HUES64 (cell line): Measurements from ENCODE around the gene SHROOM2.
"Not testable (repeated sequence)": the region's sequence is repeated elsewhere in the genome, so short reads cannot be mapped to it uniquely, and the experiment has no call there.

Source experiments
- H3K27ac ChIP-seq: 2 replicates; pipeline ENCODE4 v1.7.0; 2013; ENCODE audit warnings: low read depth, low read length, inconsistent platforms
- H3K27me3 ChIP-seq: 2 replicates; pipeline ENCODE4 v1.6.1; 2013; ENCODE audit warnings: mild to moderate bottlenecking, low read length; ENCODE audit not compliant: insufficient read depth
- H3K36me3 ChIP-seq: 2 replicates; pipeline ENCODE4 v1.6.1; 2013; ENCODE audit warnings: mild to moderate bottlenecking, low read length; ENCODE audit not compliant: insufficient read depth
- H3K4me1 ChIP-seq: 2 replicates; pipeline ENCODE4 v1.6.1; 2013; ENCODE audit warnings: mild to moderate bottlenecking, low read length, moderate library complexity; ENCODE audit not compliant: insufficient read depth
- H3K4me3 ChIP-seq: 2 replicates; pipeline ENCODE4 v1.5.1; 2013; ENCODE audit warnings: mild to moderate bottlenecking, low read length, moderate library complexity
- H3K9ac ChIP-seq: 2 replicates; pipeline ENCODE4 v1.6.1; 2013; ENCODE audit warnings: mild to moderate bottlenecking, low read depth, low read length
- H3K9me3 ChIP-seq: 2 replicates; pipeline ENCODE4 v1.6.1; 2013; ENCODE audit warnings: low read depth, low read length; ENCODE audit not compliant: insufficient read depth
- WGBS: fragments of 150-250, 120-280 bp; methylation state at CpG from one replicate; pipeline ENCODE4 v1.1.7; 2013; ENCODE audit warnings: missing lambda C conversion rate; 5-methylcytosine and 5-hydroxymethylcytosine counted together

Gene SHROOM2

DNA sequence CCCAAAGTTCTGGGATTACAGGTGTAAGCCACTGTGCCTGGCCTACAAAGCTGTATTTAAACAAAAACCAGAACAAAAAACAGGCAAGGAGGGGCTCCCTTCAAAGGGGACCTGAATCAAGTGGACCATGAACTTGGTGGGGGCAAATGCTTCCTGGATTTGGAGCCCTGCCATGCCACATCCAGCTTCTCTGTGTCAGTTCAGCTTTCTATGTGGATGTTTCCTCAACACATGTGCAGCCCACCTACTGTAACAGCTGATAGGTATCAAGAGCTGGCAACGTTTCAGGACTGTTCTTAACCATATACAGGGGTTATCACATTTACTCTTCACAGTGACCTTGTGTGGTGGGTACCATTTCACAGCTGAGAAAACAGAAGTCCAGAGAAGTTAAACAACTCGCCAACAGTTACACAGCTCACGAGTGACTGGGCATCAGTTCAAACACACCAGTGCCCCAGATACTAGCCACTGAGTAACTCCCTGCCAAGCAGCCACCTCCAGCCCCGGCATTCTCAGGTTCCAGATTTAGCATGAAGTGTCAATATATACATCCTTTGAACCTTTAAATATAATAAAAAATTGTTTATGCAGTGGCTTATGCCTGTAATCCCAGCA, 28.1 kb upstream of the SHROOM2 start:
- Histone ChIP-seq H3K4me1 (no peaks in the 10 kb centered on the region), H3K36me3 (no peaks in the 10 kb centered on the region; the same call in 1 of the 2 replicates), H3K27ac (no peak overlapping the region), H3K9me3 (no peaks in the 10 kb centered on the region), H3K9ac (no peak overlapping the region), H3K4me3 (no peak overlapping the region), H3K27me3 (no peaks in the 10 kb centered on the region)
- WGBS = 94% methylated on average over 4 of the region's 4 CpGs

DNA sequence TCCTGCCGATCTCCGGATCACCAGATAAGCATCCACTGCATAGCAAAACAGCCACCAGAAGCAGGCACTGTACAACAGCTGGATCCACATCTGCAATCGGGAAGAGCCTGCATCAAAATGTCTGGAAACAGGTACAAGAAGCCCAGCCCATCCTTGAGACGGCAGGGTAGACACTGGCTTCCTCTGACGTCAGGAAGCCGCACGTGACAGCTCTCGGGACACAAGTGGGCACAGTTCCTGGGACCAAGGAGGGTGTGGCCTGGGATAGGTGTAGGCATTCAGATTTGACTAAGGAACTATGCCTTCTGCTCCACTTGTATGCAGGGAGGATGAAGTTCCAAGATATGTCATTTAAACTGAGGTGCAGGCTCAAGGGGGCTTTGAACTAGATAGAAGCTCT, 26.9 kb upstream of the SHROOM2 start:
- Histone ChIP-seq H3K4me1 (no peaks in the 10 kb centered on the region), H3K9me3 (no peaks in the 10 kb centered on the region), H3K36me3 (no peaks in the 10 kb centered on the region; the same call in 1 of the 2 replicates), H3K27ac (no peak overlapping the region), H3K27me3 (no peaks in the 10 kb centered on the region), H3K9ac (no peak overlapping the region), H3K4me3 (no peak overlapping the region)
- 89% methylated on average over 8 of the region's 8 CpGs for WGBS

DNA sequence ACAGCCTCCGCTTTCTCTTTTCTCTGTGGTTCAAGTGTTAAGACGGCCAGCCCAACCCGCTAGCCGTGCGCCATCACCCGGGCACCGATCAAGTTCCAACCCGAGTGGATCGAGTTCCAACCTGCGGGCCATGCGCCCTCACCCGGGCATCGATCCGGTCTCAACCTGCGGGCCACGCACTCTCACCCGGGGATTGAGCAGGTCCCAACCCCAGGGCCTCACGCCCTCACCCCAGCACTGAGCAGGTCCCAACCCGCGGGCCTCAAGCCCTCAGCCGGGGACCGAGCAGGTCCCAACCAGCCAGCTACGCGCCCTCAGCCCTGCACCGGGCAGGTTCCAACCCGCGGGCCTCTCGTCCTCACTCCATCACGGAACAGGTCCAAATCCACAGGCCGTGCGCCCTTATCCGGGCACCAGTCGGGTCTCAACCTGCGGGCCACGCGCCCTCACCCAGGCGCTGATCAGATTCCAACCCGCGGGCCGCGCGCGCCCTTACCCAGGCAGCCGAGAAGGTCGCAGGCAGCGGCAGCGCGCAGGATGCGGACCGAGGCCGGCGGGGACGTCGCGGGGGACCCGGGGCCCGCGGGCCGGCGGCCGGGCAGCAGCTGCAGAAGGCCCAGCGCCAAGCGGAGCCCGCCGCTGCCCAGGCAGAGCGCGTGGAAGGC, 21.0 kb upstream of the SHROOM2 start:
- H3K27ac ChIP-seq = no peak overlapping the region
- WGBS = 7% methylated on average over 67 of the region's 67 CpGs
- H3K4me1 ChIP-seq = peaks cover 4% of the 10 kb centered on the region; the same call in 1 of the 2 replicates
- H3K27me3 ChIP-seq = peaks cover 3% of the 10 kb centered on the region; the same call in 1 of the 2 replicates
- peak overlapping the region; percentile 64 for H3K4me3 ChIP-seq
- no peaks in the 10 kb centered on the region for H3K9me3 ChIP-seq
- no peaks in the 10 kb centered on the region for H3K36me3 ChIP-seq
- peak overlapping the region; percentile 79 for H3K9ac ChIP-seq

DNA sequence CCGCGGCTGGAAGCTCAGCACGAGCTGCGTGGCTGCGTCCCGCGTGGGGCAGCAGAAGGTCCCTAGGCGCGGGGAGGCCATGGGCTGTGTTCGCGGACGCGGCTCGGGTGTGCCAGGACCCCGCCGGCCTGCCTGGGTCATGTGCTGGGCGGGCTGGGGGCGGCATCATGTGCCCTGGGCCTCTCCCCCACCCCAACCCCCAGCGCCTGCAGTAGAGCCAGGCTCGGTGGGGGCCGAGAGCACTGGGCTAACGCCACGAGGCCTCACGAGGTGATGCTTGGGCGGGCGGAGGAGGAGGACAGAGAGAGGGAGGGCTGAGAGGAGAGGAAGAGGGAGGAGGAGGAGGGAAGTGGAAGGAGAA, 20.5 kb upstream of the SHROOM2 start, which contains the start of gene GPR143:
TSS of gene GPR143 (minus strand) at position 111 of the 361 bp plus-strand sequence. CDS start at position 81, 30 bp downstream.
- Histone ChIP-seq H3K4me3 (peak within 1 kb of the TSS; percentile 64), H3K9ac (peak within 1 kb of the TSS; percentile 79), H3K36me3 (no peaks in the 10 kb centered on the region), H3K4me1 (peaks cover 4% of the 10 kb centered on the region; the same call in 1 of the 2 replicates), H3K9me3 (no peaks in the 10 kb centered on the region), H3K27ac (no peak within 1 kb of the TSS), H3K27me3 (peaks cover 3% of the 10 kb centered on the region; the same call in 1 of the 2 replicates)
- 3% methylated on average over 25 of the region's 26 CpGs for WGBS

DNA sequence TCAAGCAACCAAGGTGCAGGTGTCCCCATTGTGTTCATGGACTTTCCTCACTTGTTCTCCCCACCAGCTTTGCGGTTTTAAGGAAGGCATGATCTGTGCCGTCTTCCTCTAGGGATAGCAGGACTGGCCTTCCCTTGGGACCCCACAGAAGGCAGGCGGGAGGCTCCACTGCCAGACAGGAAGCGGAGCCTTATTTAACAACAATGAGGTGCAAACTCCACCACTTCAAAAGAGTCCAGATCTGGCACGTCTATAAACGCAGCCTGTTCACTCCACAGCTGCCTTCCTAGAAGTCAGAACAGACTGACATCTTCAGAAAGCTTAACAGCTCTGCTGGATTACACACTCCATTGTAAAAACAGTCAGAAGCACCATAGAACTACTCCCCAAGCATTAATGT, 18.9 kb upstream of the SHROOM2 start:
- no peak overlapping the region for H3K27ac ChIP-seq
- H3K27me3 ChIP-seq = peaks cover 3% of the 10 kb centered on the region; the same call in 1 of the 2 replicates
- WGBS = 82% methylated on average over 6 of the region's 6 CpGs
- H3K36me3 ChIP-seq = no peaks in the 10 kb centered on the region
- H3K4me1 ChIP-seq = peaks cover 4% of the 10 kb centered on the region; the same call in 1 of the 2 replicates
- no peak overlapping the region for H3K4me3 ChIP-seq
- H3K9ac ChIP-seq = no peak overlapping the region
- no peaks in the 10 kb centered on the region for H3K9me3 ChIP-seq

DNA sequence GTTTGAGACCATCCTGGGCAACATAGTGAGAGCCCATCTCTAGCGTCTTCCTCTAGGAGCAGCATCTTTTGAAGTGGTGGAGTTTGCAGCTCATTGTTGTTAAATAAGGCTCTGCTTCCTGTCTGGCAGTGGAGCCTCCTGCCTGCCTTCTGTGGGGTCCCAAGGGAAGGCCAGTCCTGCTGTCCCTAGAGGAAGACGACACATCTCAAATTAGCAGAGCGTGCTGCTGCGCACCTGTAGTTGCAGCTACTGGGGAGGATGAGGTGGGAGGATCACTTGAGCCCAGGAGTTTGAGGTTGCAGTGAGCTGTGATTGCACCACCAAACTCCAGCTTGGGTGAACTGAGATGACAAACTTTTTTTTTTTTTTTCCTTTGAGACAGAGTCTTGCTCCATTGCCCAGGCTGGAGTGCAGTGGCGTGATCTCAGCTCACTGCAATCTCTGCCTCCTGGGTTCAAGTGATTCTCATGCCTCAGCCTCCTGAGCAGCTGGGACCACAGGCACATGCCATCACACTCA, 17.8 kb upstream of the SHROOM2 start:
- not testable (repeated sequence) for H3K9me3 ChIP-seq, H3K4me3 ChIP-seq, H3K36me3 ChIP-seq, H3K4me1 ChIP-seq, H3K27me3 ChIP-seq, H3K27ac ChIP-seq, H3K9ac ChIP-seq
- 95% methylated on average over 5 of the region's 5 CpGs for WGBS

DNA sequence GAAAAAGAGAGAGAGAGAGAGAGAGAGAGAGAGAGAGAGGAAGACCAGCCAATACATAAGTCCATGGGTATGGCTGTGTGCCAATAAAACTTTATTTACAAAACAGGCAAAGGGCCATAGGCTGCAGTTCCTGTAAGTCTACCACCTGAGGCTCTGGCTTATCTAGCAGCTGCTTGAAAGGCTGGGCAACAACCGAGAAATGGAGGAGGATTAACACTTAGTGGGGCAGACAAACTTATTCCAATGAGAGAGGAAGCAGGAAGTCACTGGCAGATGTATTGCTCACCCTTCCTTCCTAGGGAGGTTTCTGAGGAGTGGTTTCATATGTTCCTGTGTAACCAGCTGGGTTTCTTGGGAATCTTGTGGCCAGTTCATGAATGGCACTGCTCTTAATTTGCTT, 15.9 kb upstream of the SHROOM2 start:
- WGBS = 52% methylated on average over 1 of the region's 1 CpG
- no peak overlapping the region for H3K9ac ChIP-seq

DNA sequence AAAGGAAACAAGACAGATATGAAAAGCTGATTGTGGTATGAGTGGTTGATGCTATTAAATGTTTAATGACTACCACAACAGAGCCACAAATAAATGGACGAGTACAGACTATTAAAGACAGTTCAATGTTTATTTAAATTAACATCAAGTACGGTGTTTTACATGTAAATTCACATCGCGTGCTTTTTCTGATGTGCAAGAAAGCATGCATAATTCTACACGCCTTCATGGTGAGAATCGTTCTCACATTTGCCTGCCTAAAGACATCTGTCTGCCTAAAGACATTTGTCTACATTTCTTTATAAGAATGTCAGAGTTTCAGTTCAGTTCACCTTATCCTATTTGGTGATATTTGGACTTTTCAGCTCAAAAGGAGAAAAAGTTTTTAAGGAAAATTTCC, 13.3 kb upstream of the SHROOM2 start:
- Histone ChIP-seq H3K9me3 (no peaks in the 10 kb centered on the region), H3K36me3 (no peaks in the 10 kb centered on the region), H3K4me1 (no peaks in the 10 kb centered on the region), H3K27me3 (no peaks in the 10 kb centered on the region), H3K27ac (no peak overlapping the region), H3K4me3 (no peak overlapping the region), H3K9ac (no peak overlapping the region)
- 100% methylated on average over 5 of the region's 6 CpGs for WGBS

More for the DNA sequence above, 15.9 kb upstream of the SHROOM2 start:
- H3K4me3 ChIP-seq = no peak overlapping the region
- H3K27me3 ChIP-seq = peaks cover 3% of the 10 kb centered on the region; the same call in 1 of the 2 replicates
- H3K4me1 ChIP-seq = peaks cover 4% of the 10 kb centered on the region; the same call in 1 of the 2 replicates
- no peaks in the 10 kb centered on the region for H3K9me3 ChIP-seq
- no peak overlapping the region for H3K27ac ChIP-seq
- H3K36me3 ChIP-seq = no peaks in the 10 kb centered on the region

DNA sequence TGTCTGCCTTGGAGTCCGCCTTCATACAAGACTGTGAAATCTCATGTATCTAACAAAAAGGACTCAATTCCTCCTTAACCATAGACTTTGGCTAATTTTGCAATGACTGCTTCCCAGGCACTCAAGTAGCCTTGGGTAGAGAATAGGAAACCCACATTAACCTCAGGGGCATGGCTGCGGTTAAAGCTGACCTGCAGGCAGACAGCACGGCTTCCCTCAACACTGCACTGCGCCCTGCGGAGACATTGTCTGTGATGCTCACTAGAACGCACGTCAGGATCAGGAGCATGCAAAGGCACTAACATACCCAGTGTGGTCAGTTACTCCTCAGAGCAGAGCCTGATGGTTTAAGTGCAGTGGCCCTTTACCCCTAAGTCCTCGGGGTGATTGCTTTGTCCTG, 10.3 kb upstream of the SHROOM2 start:
- Histone ChIP-seq H3K4me3 (no peak overlapping the region), H3K36me3 (no peaks in the 10 kb centered on the region), H3K27ac (no peak overlapping the region), H3K9me3 (no peaks in the 10 kb centered on the region), H3K9ac (no peak overlapping the region), H3K27me3 (no peaks in the 10 kb centered on the region), H3K4me1 (no peaks in the 10 kb centered on the region)
- WGBS = 87% methylated on average over 8 of the region's 8 CpGs

DNA sequence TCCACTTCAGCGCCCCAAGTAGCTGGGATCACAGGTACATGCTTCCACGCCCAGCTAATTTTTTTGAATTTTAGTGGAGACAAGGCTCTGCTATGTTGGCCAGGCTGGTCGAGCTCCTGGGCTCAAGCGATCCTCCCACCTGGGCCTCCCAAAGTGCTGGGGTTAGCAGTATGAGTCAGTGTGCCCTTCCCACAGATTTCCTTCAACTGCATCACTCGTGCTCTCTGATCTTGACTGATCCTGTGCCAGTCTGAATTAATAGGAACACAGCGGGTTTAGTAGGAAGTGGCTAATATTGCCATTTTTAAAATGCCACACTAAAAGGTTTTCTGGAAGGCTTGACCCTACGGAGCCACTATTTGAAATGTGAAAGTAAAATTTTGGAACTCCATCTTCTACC, 4.3 kb upstream of the SHROOM2 start:
- 87% methylated on average over 5 of the region's 7 CpGs for WGBS
- H3K27me3 ChIP-seq = peaks cover 10% of the 10 kb centered on the region; the same call in 1 of the 2 replicates
- no peak overlapping the region for H3K4me3 ChIP-seq

DNA sequence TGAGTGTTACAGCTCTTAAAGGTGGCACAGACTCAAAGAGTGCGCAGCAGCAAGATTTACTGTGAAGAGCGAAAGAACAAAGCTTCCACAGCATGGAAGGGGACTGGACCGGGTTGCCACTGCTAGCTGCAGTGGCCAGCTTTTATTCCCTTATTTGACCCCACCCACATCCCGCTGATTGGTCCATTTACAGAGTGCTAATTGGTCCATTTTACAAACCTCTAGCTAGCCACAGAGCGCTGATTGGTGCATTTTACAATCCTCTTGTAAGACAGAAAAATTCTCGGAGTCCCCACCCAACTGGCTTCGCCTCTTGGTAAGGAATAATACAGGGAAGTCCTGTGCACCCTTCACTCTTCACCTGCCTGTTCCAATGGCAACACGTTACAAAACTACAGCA, 1.9 kb upstream of the SHROOM2 start:
- Histone ChIP-seq H3K9ac (no peak overlapping the region), H3K36me3 (no peaks in the 10 kb centered on the region), H3K9me3 (no peaks in the 10 kb centered on the region), H3K27me3 (peaks cover 18% of the 10 kb centered on the region; the same call in 1 of the 2 replicates), H3K4me1 (peaks cover 11% of the 10 kb centered on the region), H3K27ac (no peak overlapping the region), H3K4me3 (no peak overlapping the region)
- 95% methylated on average over 8 of the region's 8 CpGs for WGBS

More for the DNA sequence above, 4.3 kb upstream of the SHROOM2 start:
- Histone ChIP-seq H3K9me3 (no peaks in the 10 kb centered on the region), H3K9ac (no peak overlapping the region), H3K4me1 (no peaks in the 10 kb centered on the region), H3K27ac (no peak overlapping the region), H3K36me3 (no peaks in the 10 kb centered on the region)
